Suppressor macrophage treated with lipopolysaccharide for 4 hours (primary cell): ENCODE measurements around the gene CA10.

ENCODE experiments used
- DNase-seq: peaks from one replicate; pipeline ENCODE4 v3.0.0-alpha.2; 2020

Gene CA10

GRCh38 chr17:51668155-51668962 is 490.2 kb downstream of the CA10 start:
- no peak for DNase-seq

GRCh38 chr17:51667706-51668083 is 490.8 kb downstream of the CA10 start:
- no peak for DNase-seq

- no peak for DNase-seq
Observed at GRCh38 chr17:51666971-51667705, 491.4 kb downstream of the CA10 start.

GRCh38 chr17:51662204-51663056 is 496.1 kb downstream of the CA10 start:
- no peak for DNase-seq

GRCh38 chr17:51661403-51661802 is 497.1 kb downstream of the CA10 start:
- no peak for DNase-seq

- DNase-seq = no peak
Observed at GRCh38 chr17:51660266-51660665, 498.2 kb downstream of the CA10 start.

- DNase-seq = no peak
Observed at GRCh38 chr17:51657224-51657623, 501.3 kb downstream of the CA10 start.

GRCh38 chr17:51653878-51654277 is 504.6 kb downstream of the CA10 start:
- DNase-seq = no peak

- DNase-seq = no peak
Observed at GRCh38 chr17:51652529-51652928, 506.0 kb downstream of the CA10 start.

- DNase-seq = no peak
Observed at GRCh38 chr17:51651513-51652298, 506.8 kb downstream of the CA10 start.

GRCh38 chr17:51650772-51651171 is 507.7 kb downstream of the CA10 start:
- DNase-seq = no peak

GRCh38 chr17:51650202-51650601 is 508.3 kb downstream of the CA10 start:
- no peak for DNase-seq

- no peak for DNase-seq
Observed at GRCh38 chr17:51647826-51648225, 510.7 kb downstream of the CA10 start.

GRCh38 chr17:51647067-51647466 is 511.4 kb downstream of the CA10 start:
- no peak for DNase-seq

- no peak for DNase-seq
Observed at GRCh38 chr17:51646539-51646938, 512.0 kb downstream of the CA10 start.

- no peak for DNase-seq
Observed at GRCh38 chr17:51645056-51645455, 513.5 kb downstream of the CA10 start.

GRCh38 chr17:51643702-51644490 is 514.6 kb downstream of the CA10 start:
- DNase-seq = no peak

- DNase-seq = no peak
Observed at GRCh38 chr17:51642029-51642428, 516.5 kb downstream of the CA10 start.

- peak; percentile 8 for DNase-seq
Observed at GRCh38 chr17:51640108-51640622, 518.3 kb downstream of the CA10 start.

- no peak for DNase-seq
Observed at GRCh38 chr17:51638971-51639370, 519.5 kb downstream of the CA10 start.

- no peak for DNase-seq
Observed at GRCh38 chr17:51636291-51636690, 522.2 kb downstream of the CA10 start.
